Tibial nerve (tissue), 4 donors: ENCODE measurements around the gene ZP4.

Experiments
- EP300 ChIP-seq, 2 donors: sonication (generic); formaldehyde crosslinking; IDR thresholded peaks; one replicate each; pipeline ENCODE4 v1.6.1; 2017; ENCODE audit warnings: antibody characterized with exemption in 2 of 2, mild to moderate bottlenecking in 1 of 2
- POLR2A ChIP-seq, 2 donors: fragments of 450-650 bp; IDR thresholded peaks; one replicate each; pipeline ENCODE4 v1.6.1; 2017; ENCODE audit warnings: antibody characterized with exemption in 2 of 2, mild to moderate bottlenecking in 2 of 2, moderate library complexity in 2 of 2
- TF ChIP-seq, protein P1 (sequence below), 5 experiments: fragments of 200-600 bp in 3 of 5; fragments of 450-650 bp in 2 of 5; sonication (generic) in 3 of 5; IDR thresholded peaks; one replicate each; pipeline ENCODE4 v1.5.1; 2016 to 2019; ENCODE audit warnings: antibody characterized with exemption in 5 of 5, mild to moderate bottlenecking in 3 of 5, moderate library complexity in 2 of 5

DNA sequence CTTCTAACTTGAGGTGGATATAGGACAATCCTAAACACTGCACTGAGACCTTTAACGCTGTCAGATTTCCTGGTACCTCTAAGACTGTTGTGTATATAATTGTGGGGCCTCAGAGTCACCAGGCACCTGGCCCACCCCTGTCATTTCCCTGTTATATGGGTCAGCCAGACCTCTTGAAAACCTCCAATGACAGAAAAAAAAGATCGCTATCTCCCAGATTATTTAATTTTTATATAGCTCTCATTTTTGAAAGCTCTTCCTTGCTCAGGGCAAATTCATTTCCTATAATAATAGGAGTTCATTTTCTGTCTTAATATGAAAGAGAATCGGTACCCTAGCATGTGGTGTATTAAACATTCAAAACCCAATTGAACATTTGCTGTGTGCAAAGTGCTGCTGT lies 56.7 kb downstream of the ZP4 start:
- TF ChIP-seq EP300 (IDR thresholded peaks at IDR 0.05) = no peak
- TF ChIP-seq, protein P1, sequence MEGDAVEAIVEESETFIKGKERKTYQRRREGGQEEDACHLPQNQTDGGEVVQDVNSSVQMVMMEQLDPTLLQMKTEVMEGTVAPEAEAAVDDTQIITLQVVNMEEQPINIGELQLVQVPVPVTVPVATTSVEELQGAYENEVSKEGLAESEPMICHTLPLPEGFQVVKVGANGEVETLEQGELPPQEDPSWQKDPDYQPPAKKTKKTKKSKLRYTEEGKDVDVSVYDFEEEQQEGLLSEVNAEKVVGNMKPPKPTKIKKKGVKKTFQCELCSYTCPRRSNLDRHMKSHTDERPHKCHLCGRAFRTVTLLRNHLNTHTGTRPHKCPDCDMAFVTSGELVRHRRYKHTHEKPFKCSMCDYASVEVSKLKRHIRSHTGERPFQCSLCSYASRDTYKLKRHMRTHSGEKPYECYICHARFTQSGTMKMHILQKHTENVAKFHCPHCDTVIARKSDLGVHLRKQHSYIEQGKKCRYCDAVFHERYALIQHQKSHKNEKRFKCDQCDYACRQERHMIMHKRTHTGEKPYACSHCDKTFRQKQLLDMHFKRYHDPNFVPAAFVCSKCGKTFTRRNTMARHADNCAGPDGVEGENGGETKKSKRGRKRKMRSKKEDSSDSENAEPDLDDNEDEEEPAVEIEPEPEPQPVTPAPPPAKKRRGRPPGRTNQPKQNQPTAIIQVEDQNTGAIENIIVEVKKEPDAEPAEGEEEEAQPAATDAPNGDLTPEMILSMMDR (IDR thresholded peaks at IDR 0.05) = no peak
- no peak for TF ChIP-seq POLR2A (IDR thresholded peaks at IDR 0.05)
